ENCODE results near the gene STOX2.

Gene STOX2

DNA sequence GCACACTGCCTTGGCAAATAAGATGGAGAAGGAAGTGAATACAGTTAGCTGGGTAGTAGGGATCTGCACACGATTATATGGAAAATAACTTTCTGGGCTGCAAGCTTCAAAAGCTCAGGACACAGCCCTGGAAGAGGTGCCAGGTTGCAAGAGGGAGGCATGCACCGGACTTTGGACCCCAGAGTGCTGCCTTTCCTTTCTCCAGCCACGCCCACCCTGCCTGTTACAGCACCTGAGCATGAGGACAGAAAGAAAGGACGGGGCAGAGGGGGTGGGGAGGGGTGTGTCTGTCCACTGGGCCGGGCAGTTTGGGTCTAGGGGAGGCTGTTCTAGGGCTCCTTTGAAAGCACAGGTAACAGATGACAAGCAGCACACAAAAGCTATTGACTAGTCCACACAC lies 159.8 kb downstream of the STOX2 start:
- Histone ChIP-seq H3K27me3 (replicated peaks; ENCODE audit: control insufficient read depth, insufficient read depth, low read length) (no peaks in the 10 kb centered on the region), H3K4me1 (ENCODE audit: control insufficient read depth, insufficient read depth, low read length) (peaks cover 10% of the 10 kb centered on the region), H3K4me3 (ENCODE audit: low read length) (no peak overlapping the region), H3K36me3 (ENCODE audit: control insufficient read depth, insufficient read depth, low read length, severe bottlenecking) (no peaks in the 10 kb centered on the region), H3K9ac (ENCODE audit: low read length) (no peak overlapping the region), H3K9me3 (ENCODE audit: control insufficient read depth, low read length) (no peaks in the 10 kb centered on the region)
- DNase-seq (ENCODE audit: low read depth), result no peak

DNA sequence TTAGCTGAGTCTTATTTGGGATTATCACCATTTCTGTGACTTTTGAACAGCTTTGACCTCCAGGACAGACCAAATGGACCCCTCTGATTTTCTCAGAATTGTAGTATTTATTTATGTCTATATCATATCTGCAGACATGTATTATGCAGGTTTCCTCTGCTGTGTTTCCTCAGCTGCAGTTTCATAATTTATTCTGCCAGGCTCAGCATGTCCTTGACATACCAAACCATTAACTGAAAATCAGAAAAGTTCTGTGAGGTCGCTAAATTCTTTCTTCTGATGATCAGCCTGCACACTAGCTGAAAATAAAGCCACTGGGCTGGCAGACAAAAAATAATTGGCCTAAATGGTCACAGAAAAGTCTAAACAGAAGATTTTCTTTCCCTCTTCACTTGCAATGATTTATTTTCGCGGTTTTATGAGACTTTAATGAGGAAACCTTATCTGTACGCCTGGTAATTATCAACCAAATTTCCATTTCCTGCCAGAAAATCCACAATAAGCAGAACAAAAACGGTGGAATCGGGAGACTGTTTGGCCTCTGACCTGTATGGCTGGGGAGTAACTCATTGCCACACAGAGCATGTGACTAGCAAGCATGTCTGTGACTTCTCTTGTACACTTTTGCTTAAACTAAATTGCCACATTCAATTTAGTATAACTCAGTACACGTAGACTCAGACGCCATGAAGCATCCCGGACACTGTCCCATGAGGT lies 161.6 kb downstream of the STOX2 start:
- no peak overlapping the region for H3K4me3 ChIP-seq (ENCODE audit: low read length)

DNA sequence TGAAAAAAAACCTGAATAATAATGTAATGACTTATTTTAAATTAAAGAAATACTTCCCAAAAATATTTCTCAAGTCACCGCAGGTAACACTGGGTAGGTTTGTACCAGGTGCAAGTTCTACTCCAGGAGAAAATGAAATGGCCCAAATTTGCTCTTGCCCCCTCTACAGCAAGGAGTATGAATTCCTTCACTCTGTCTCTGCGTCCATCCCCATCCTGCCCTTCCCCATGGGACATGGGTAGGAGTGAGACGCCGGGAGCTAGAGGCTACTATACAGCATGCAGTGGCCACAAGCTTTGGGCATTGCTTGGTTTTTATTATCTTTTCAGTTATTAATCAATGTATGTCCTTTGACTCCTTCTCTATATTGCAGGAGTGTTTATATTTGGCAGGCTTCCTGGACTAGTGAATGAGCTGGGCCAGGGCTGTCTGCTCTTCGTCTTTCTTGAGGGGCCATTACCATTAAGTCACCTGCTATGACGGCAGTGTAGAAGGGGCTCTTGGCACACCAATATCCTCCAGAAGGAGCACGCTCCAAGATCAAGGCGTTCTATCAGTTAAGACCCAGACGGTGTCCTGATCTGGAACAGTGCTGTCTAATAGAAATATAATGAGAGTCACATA lies 162.9 kb downstream of the STOX2 start:
- H3K9ac ChIP-seq (ENCODE audit: low read length), result no peak overlapping the region
- H3K9me3 ChIP-seq (ENCODE audit: control insufficient read depth, low read length), result peaks cover 15% of the 10 kb centered on the region
- H3K4me3 ChIP-seq (ENCODE audit: low read length), result no peak overlapping the region
- no peaks in the 10 kb centered on the region for H3K36me3 ChIP-seq (ENCODE audit: control insufficient read depth, insufficient read depth, low read length, severe bottlenecking)
- no peaks in the 10 kb centered on the region for H3K27me3 ChIP-seq (replicated peaks; ENCODE audit: control insufficient read depth, insufficient read depth, low read length)
- peaks cover 10% of the 10 kb centered on the region for H3K4me1 ChIP-seq (ENCODE audit: control insufficient read depth, insufficient read depth, low read length)
- DNase-seq (ENCODE audit: low read depth), result no peak

More for the DNA sequence above, 161.6 kb downstream of the STOX2 start:
- DNase-seq (ENCODE audit: low read depth), result no peak
- Histone ChIP-seq H3K9me3 (ENCODE audit: control insufficient read depth, low read length) (peaks cover 2% of the 10 kb centered on the region), H3K27me3 (replicated peaks; ENCODE audit: control insufficient read depth, insufficient read depth, low read length) (no peaks in the 10 kb centered on the region), H3K9ac (ENCODE audit: low read length) (peak overlapping the region; percentile 37), H3K36me3 (ENCODE audit: control insufficient read depth, insufficient read depth, low read length, severe bottlenecking) (no peaks in the 10 kb centered on the region), H3K4me1 (ENCODE audit: control insufficient read depth, insufficient read depth, low read length) (peaks cover 10% of the 10 kb centered on the region)

Measured in adipocyte (in vitro differentiated cells).